Body of pancreas (tissue), 4 donors: ENCODE measurements around the gene ATE1.

ENCODE experiments used
- CTCF ChIP-seq, 7 experiments: fragments of 450-650 bp in 4 of 7; fragments of 200-600 bp in 3 of 7; sonication (generic) in 3 of 7; IDR thresholded peaks; one replicate each; pipeline ENCODE4 v1.5.1; 2016 to 2019; ENCODE audit warnings: antibody characterized with exemption in 7 of 7
- POLR2A ChIP-seq, 3 donors: fragments of 450-650 bp; IDR thresholded peaks; one replicate each; pipeline ENCODE4 v1.6.1; 2016; ENCODE audit warnings: antibody characterized with exemption in 3 of 3, mild to moderate bottlenecking in 2 of 3

GRCh38 chr10:121851786-121852185, 76.0 kb downstream of the ATE1 start:
- TF ChIP-seq CTCF (IDR thresholded peaks at IDR 0.05): no peak
- TF ChIP-seq POLR2A (IDR thresholded peaks at IDR 0.05): no peak
